ENCODE data around the gene PCCA. TPM values are rescaled to one million over a fixed set of nuclear protein-coding genes. Genes with fewer than 3 reads are reported as not detected.
"Not testable (repeated sequence)": the region's sequence is repeated elsewhere in the genome, so short reads cannot be mapped to it uniquely, and the experiment has no call there.

The PCCA gene
- total RNA-seq, 1 donor from 2014 or later: 72.5 TPM

GRCh38 chr13:100130092-100130491 lies 41.2 kb downstream of the PCCA start:
- ATAC-seq (peak; percentile 70), DNase-seq (no peak)
- intact Hi-C loops (cut with micrococcal nuclease): no loop called here

- no peak for DNase-seq
- peak; percentile 70 for ATAC-seq
- intact Hi-C loops (cut with micrococcal nuclease): no loop called here
Observed at GRCh38 chr13:100130930-100131511, 42.1 kb downstream of the PCCA start.

GRCh38 chr13:100131863-100132574 lies 43.1 kb downstream of the PCCA start:
- intact Hi-C loops (cut with micrococcal nuclease): no loop called here
- no peak for DNase-seq
- ATAC-seq: no peak

GRCh38 chr13:100138859-100139491 lies 50.1 kb downstream of the PCCA start:
- intact Hi-C loops (cut with micrococcal nuclease): no loop called here
- no peak for ATAC-seq
- DNase-seq: no peak

GRCh38 chr13:100139817-100140216 lies 50.9 kb downstream of the PCCA start:
- DNase-seq (no peak), ATAC-seq (no peak)
- intact Hi-C loops (cut with micrococcal nuclease): no loop called here

- no peak for ATAC-seq
- no peak for DNase-seq
- intact Hi-C loops (cut with micrococcal nuclease): no loop called here
Observed at GRCh38 chr13:100140441-100140840, 51.5 kb downstream of the PCCA start.

- ATAC-seq; intact Hi-C loops (cut with micrococcal nuclease); DNase-seq: not testable (repeated sequence)
Observed at GRCh38 chr13:100141461-100141961, 52.6 kb downstream of the PCCA start.

- ATAC-seq (no peak), DNase-seq (no peak)
- intact Hi-C loops (cut with micrococcal nuclease): no loop called here
Observed at GRCh38 chr13:100146534-100146933, 57.6 kb downstream of the PCCA start.

- no peak for DNase-seq
- no peak for ATAC-seq
- intact Hi-C loops (cut with micrococcal nuclease): no loop called here
Observed at GRCh38 chr13:100147825-100148224, 58.9 kb downstream of the PCCA start.

- intact Hi-C loops (cut with micrococcal nuclease): no loop called here
- ATAC-seq: no peak
- no peak for DNase-seq
Observed at GRCh38 chr13:100148422-100148821, 59.5 kb downstream of the PCCA start.

GRCh38 chr13:100149389-100149788 lies 60.5 kb downstream of the PCCA start:
- no peak for ATAC-seq
- no peak for DNase-seq
- intact Hi-C loops (cut with micrococcal nuclease): no loop called here

- DNase-seq; ATAC-seq; intact Hi-C loops (cut with micrococcal nuclease): not testable (repeated sequence)
Observed at GRCh38 chr13:100150711-100151110, 61.8 kb downstream of the PCCA start.

- ATAC-seq (no peak), DNase-seq (no peak)
- intact Hi-C loops (cut with micrococcal nuclease): no loop called here
Observed at GRCh38 chr13:100154842-100155416, 66.0 kb downstream of the PCCA start.

- ATAC-seq (no peak), DNase-seq (no peak)
- intact Hi-C loops (cut with micrococcal nuclease): no loop called here
Observed at GRCh38 chr13:100156788-100157187, 67.9 kb downstream of the PCCA start.

- no peak for DNase-seq
- ATAC-seq: no peak
- intact Hi-C loops (cut with micrococcal nuclease): no loop called here
Observed at GRCh38 chr13:100158569-100158968, 69.7 kb downstream of the PCCA start.

- intact Hi-C loops (cut with micrococcal nuclease): no loop called here
- ATAC-seq (no peak), DNase-seq (no peak)
Observed at GRCh38 chr13:100159584-100159983, 70.7 kb downstream of the PCCA start.

- intact Hi-C loops (cut with micrococcal nuclease): no loop called here
- ATAC-seq (no peak), DNase-seq (no peak)
Observed at GRCh38 chr13:100160450-100160849, 71.6 kb downstream of the PCCA start.

GRCh38 chr13:100163375-100163774 lies 74.5 kb downstream of the PCCA start:
- no peak for ATAC-seq
- intact Hi-C loops (cut with micrococcal nuclease): no loop called here
- no peak for DNase-seq

- intact Hi-C loops (cut with micrococcal nuclease): no loop called here
- DNase-seq (no peak), ATAC-seq (no peak)
Observed at GRCh38 chr13:100173203-100173602, 84.3 kb downstream of the PCCA start.

GRCh38 chr13:100174455-100174854 lies 85.6 kb downstream of the PCCA start:
- intact Hi-C loops (cut with micrococcal nuclease); DNase-seq: not testable (repeated sequence)

More at GRCh38 chr13:100174455-100174854, 85.6 kb downstream of the PCCA start:
- not testable (repeated sequence) for ATAC-seq
